IPS-20b (cell line): ENCODE results near the gene FBF1.

Source experiments
- H3K27ac ChIP-seq: one replicate; pipeline ENCODE4 v1.5.1; 2013; ENCODE audit warnings: low read length
- H3K27me3 ChIP-seq: 2 replicates; pipeline ENCODE4 v1.6.1; 2013; ENCODE audit warnings: mild to moderate bottlenecking, low read length, inconsistent platforms; ENCODE audit not compliant: insufficient read depth
- H3K36me3 ChIP-seq: 2 replicates; pipeline ENCODE4 v1.6.1; 2013; ENCODE audit warnings: low read depth, mild to moderate bottlenecking, inconsistent platforms, low read length, moderate library complexity; ENCODE audit not compliant: insufficient read depth
- H3K4me1 ChIP-seq: 2 replicates; pipeline ENCODE4 v1.6.1; 2013; ENCODE audit warnings: mild to moderate bottlenecking, control low read depth, inconsistent platforms, low read length, moderate library complexity; ENCODE audit not compliant: insufficient read depth
- H3K4me3 ChIP-seq: 2 replicates; pipeline ENCODE4 v1.5.1; 2013; ENCODE audit warnings: mild to moderate bottlenecking, low read length, inconsistent platforms
- H3K9ac ChIP-seq: 2 replicates; pipeline ENCODE4 v1.6.1; 2013; ENCODE audit warnings: low read depth, mild to moderate bottlenecking, inconsistent platforms, low read length, moderate library complexity
- H3K9me3 ChIP-seq: 2 replicates; pipeline ENCODE4 v1.6.1; 2013; ENCODE audit warnings: mild to moderate bottlenecking, low read depth, low read length, inconsistent platforms; ENCODE audit not compliant: insufficient read depth

The FBF1 gene

DNA sequence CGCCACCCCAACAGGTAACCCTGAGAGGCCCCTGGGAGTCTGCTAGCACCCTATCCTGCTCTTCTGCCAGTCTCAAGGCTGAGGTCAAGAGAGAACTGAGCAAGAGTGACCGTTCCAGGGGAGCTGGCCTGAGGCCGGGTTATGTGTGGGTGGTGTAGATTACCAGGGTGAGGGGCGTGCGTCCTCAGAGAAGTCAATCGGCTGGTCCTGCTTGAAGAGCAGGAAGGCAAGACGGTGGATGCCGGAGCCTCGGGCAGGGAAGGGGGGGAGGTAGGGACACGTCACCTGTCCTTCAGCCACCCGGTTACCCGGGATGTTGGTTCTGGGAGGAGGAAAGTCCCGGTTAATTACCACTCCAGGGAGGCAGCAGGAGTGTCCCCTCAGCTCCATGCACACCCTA lies 41.5 kb downstream of the FBF1 start:
- peaks cover 51% of the 10 kb centered on the region for H3K36me3 ChIP-seq
- no peaks in the 10 kb centered on the region for H3K27me3 ChIP-seq
- no peaks in the 10 kb centered on the region for H3K9me3 ChIP-seq
- H3K9ac ChIP-seq, result no peak overlapping the region
- H3K27ac ChIP-seq, result no peak overlapping the region
- no peak overlapping the region for H3K4me3 ChIP-seq
- no peaks in the 10 kb centered on the region; the same call in 1 of the 2 replicates for H3K4me1 ChIP-seq

DNA sequence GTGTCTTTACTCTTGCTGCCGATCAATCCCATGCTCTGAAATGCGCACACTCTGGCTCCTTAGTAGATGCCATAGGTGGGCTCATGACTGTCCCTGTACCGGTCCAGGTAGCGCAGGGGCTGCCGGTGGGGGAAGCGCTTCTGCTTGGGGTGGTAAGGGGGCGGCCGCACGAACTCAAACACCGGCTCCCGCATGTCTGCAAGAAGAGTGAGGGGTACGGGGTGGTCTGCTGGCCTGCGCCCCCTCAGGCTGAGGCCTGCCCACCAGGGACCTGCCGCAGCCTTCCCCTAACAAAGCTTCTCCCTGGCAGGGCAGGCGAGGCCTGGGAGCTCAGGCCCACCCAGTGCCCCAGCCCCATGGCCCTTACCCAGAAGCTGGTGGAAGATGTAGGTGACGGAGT lies 42.1 kb downstream of the FBF1 start:
- no peaks in the 10 kb centered on the region for H3K9me3 ChIP-seq
- peaks cover 4% of the 10 kb centered on the region; the same call in 1 of the 2 replicates for H3K4me1 ChIP-seq
- no peak overlapping the region for H3K9ac ChIP-seq
- H3K36me3 ChIP-seq, result peaks cover 51% of the 10 kb centered on the region
- no peak overlapping the region for H3K4me3 ChIP-seq
- H3K27me3 ChIP-seq, result no peaks in the 10 kb centered on the region
- H3K27ac ChIP-seq, result no peak overlapping the region

DNA sequence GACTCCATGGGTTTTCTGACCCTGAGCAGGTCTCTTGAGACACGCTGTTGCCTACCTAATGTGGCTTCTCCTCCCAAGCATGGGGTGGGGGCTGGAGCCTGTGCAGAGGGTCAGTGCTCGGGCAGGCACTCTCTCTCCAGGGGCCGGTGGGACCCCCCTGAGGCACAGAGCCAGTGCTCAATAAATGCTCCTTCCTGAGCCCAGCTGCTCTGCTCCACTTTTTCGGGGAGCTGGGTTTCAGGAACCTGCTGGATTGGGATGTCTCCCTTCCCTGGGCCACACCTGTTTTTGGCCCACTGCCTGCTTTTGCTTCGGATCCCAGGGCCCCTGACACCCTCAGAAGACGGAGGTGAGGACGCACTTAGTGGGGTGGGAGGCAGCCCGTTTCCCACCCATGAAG lies 42.8 kb downstream of the FBF1 start:
- H3K9ac ChIP-seq, result no peak overlapping the region

GRCh38 chr17:75897160-75898019 lies 43.5 kb downstream of the FBF1 start:
- peaks cover 45% of the 10 kb centered on the region for H3K36me3 ChIP-seq
- H3K4me1 ChIP-seq, result peaks cover 4% of the 10 kb centered on the region; the same call in 1 of the 2 replicates
- H3K27ac ChIP-seq, result no peak overlapping the region
- H3K27me3 ChIP-seq, result no peaks in the 10 kb centered on the region
- H3K4me3 ChIP-seq, result peak overlapping the region; percentile 67; the same call in 1 of the 2 replicates
- H3K9ac ChIP-seq, result peak overlapping the region; percentile 52; the same call in 1 of the 2 replicates
- H3K9me3 ChIP-seq, result no peaks in the 10 kb centered on the region

More for the DNA sequence above, 42.8 kb downstream of the FBF1 start:
- Histone ChIP-seq H3K27ac (no peak overlapping the region), H3K4me3 (no peak overlapping the region), H3K9me3 (no peaks in the 10 kb centered on the region), H3K4me1 (peaks cover 4% of the 10 kb centered on the region; the same call in 1 of the 2 replicates), H3K27me3 (no peaks in the 10 kb centered on the region), H3K36me3 (peaks cover 51% of the 10 kb centered on the region)

DNA sequence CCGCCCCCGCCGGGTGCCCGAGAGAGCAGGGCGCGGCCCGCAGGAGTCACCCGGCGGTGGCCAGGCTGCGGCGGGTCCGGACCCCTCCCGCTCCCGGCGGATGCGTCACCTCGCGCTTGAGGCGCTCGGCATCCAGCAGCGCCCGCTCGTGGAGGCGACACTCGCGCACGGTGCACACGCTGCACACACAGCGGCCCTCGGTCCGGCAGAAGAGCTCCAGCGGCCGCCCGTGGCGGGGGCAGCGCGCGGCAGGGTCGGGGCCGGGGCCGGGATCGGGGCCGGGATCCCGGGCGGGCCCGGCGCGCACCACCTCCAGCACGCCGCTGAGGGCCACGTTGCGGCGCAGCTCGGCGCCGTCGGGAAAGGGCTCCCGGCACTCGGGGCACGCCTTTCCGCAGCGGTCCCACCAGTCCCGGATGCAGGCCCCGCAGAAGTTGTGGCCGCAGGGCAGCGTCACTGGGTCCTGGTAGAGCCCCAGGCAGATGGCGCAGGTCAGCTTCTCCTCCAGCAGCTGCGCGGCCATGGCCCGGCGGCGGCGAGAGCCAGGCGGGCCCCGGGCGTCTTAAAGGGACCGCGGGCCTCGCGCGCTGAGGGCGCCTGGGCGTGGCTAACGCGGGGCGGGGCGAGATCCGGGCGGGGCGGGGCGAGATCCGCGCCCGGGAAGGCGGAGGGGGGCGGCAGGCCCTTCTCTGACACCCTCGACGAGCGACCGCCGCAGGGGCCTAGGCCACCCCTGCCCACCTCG lies 44.3 kb downstream of the FBF1 start, which contains the start of gene TRIM65:
Gene TRIM65 (minus strand): TSS at position 537 of the 745 bp plus-strand sequence. CDS start 14 bp downstream, at position 523.
- Histone ChIP-seq H3K9me3 (no peaks in the 10 kb centered on the region), H3K4me1 (peaks cover 4% of the 10 kb centered on the region; the same call in 1 of the 2 replicates), H3K4me3 (peak within 1 kb of the TSS; percentile 67), H3K27me3 (no peaks in the 10 kb centered on the region), H3K27ac (no peak within 1 kb of the TSS), H3K9ac (peak within 1 kb of the TSS; percentile 74), H3K36me3 (peaks cover 41% of the 10 kb centered on the region)

DNA sequence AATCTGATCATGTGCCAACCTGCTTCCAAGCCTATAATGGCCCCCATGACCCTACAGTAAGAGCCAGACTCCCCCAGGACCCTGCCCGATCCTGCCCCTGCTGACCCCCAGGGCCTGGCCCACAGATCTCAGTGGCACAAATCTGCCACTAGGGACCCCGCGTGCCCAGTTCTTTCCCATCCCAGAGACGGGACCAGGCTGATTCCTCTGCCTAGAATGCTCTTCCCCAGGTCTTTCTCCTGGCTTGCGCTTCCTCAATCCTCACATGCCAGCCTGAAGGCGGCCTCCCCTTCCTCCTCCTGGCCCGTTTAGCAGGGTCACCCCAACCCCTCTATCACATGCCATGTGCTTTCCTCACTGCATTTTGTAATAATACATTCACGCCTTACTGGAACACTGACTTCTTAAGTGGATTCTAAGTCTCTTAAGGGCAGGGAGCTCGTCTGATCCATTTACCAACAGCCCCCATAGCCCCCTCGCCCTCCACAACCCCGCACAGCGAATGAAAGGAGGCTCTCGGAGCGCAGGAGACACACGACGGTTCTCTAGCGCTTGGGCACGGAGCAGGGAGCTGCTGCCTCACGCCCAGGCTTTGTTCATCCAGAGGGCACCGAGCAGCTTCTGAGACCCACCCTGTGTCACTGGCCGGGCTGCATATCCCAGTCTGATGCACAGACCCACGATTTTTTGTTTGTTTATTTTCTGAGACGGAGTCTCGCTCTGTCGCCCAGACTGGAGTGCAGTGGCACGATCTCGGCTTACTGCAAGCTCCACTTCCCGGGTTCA lies 45.3 kb downstream of the FBF1 start:
- H3K36me3 ChIP-seq, result peaks cover 41% of the 10 kb centered on the region
- no peaks in the 10 kb centered on the region for H3K9me3 ChIP-seq
- H3K9ac ChIP-seq, result peak overlapping the region; percentile 74; the same call in 1 of the 2 replicates
- H3K27me3 ChIP-seq, result no peaks in the 10 kb centered on the region
- peak overlapping the region; percentile 67 for H3K4me3 ChIP-seq
- H3K27ac ChIP-seq, result no peak overlapping the region
- H3K4me1 ChIP-seq, result peaks cover 4% of the 10 kb centered on the region; the same call in 1 of the 2 replicates

GRCh38 chr17:75894049-75894733 lies 46.7 kb downstream of the FBF1 start:
- Histone ChIP-seq H3K36me3 (peaks cover 36% of the 10 kb centered on the region), H3K27me3 (no peaks in the 10 kb centered on the region), H3K4me1 (peaks cover 4% of the 10 kb centered on the region; the same call in 1 of the 2 replicates), H3K4me3 (no peak overlapping the region), H3K9me3 (no peaks in the 10 kb centered on the region), H3K9ac (no peak overlapping the region), H3K27ac (no peak overlapping the region)

DNA sequence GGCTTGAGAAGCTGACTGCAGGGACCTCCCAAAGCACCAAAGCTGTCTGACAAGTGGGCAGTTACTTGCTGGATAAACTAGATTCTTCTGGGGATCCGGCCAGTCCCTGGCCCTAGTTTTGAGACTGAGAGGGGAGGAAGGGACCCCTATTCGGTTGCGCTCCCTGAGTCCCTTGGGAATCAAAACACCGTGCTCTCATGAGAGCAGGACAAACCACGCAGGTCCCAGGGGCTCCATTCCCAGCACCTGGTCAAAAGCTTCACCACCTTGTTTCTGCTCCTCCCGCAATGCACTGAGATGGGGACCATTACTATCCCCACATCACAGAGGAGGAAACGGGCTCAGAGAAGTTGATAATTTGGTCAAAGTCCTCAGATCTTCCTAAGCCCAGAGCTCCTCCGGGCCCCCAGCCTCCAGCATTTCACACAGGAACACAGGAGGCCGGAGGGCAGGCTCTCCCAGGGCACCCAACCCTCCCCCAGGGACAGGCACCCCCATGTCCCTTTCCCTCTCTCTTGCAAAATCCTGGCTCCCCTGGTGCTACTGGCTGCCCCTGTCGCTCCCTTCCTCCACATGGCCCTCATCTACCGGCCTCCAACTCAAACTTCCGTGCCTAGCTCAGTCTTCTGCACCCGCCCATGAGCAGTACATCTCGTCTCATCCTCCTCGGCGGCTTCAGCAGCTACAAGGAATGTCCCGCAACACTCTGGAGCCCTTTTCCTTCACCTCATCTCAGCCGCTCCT lies 47.4 kb downstream of the FBF1 start:
- H3K36me3 ChIP-seq, result peaks cover 30% of the 10 kb centered on the region
- H3K27me3 ChIP-seq, result no peaks in the 10 kb centered on the region
- H3K9ac ChIP-seq, result no peak overlapping the region
- no peak overlapping the region for H3K4me3 ChIP-seq
- peaks cover 4% of the 10 kb centered on the region; the same call in 1 of the 2 replicates for H3K4me1 ChIP-seq
- H3K27ac ChIP-seq, result no peak overlapping the region
- no peaks in the 10 kb centered on the region for H3K9me3 ChIP-seq

GRCh38 chr17:75892556-75893224 lies 48.2 kb downstream of the FBF1 start:
- Histone ChIP-seq H3K27me3 (no peaks in the 10 kb centered on the region), H3K27ac (no peak overlapping the region), H3K4me1 (peaks cover 4% of the 10 kb centered on the region; the same call in 1 of the 2 replicates), H3K9me3 (no peaks in the 10 kb centered on the region), H3K9ac (no peak overlapping the region), H3K4me3 (no peak overlapping the region), H3K36me3 (peaks cover 23% of the 10 kb centered on the region)
